Occipital lobe (tissue), 2 donors: ENCODE results near the gene NDN. TPM values are rescaled to one million over a fixed set of nuclear protein-coding genes. Genes with fewer than 3 reads are reported as not detected.

Experiments used
- DNase-seq: peaks from one replicate; lab custom pipeline; 2025; lab: John Stamatoyannopoulos, UW
- total RNA-seq: library from RNA; depleted of rRNA; stranded (reverse); fragments of >200 nt; gene quantifications from one replicate; pipeline ENCODE4 v1.2.3, GENCODE V29; 2014

NDN gene
- total RNA-seq, 1 donor from 2014 or later, result 76.4 TPM

- DNase-seq, result peak; percentile 13
Measured at GRCh38 chr15:23642413-23643044, 44.6 kb downstream of the NDN start.

Other genes starting within 250 kb of the NDN start
- gene GOLGA6L2, start 240.1 kb downstream of the NDN start, total RNA-seq, result not detected
- gene MKRN3, start 121.6 kb downstream of the NDN start, total RNA-seq, result 25.7 TPM
- gene MAGEL2, start 39.4 kb downstream of the NDN start, total RNA-seq, result 1.7 TPM